ENCODE measurements around the gene HCN1.
"Not testable (repeated sequence)": the region's sequence is repeated elsewhere in the genome, so short reads cannot be mapped to it uniquely, and the experiment has no call there.

HCN1 gene

GRCh38 chr5:45617859-45618416 lies 78.2 kb downstream of the HCN1 start:
- no peak for DNase-seq (ENCODE audit: low read depth in 2 of 2)

DNA sequence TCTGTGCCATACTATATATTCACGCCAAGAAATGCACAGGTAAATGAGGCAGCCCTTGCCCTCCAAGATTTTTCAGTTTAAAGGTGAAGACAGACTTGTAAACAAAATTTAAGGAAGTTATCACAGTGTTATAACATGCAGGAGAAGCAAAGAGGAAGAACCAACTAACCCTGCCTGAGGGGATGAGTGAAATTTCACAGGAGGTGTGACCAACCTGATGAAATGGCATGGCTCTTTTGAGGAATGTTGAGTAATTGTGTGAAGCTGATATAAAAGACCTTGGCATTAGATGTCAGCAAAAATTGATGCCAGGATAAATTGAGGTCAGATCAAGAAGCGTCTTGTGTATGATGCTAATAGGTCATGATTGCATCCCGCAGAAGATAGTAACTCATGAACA lies 86.5 kb downstream of the HCN1 start:
- DNase-seq (ENCODE audit: low read depth in 2 of 2): no peak

GRCh38 chr5:45604092-45604491 lies 92.1 kb downstream of the HCN1 start:
- DNase-seq (ENCODE audit: low read depth in 2 of 2): no peak

DNA sequence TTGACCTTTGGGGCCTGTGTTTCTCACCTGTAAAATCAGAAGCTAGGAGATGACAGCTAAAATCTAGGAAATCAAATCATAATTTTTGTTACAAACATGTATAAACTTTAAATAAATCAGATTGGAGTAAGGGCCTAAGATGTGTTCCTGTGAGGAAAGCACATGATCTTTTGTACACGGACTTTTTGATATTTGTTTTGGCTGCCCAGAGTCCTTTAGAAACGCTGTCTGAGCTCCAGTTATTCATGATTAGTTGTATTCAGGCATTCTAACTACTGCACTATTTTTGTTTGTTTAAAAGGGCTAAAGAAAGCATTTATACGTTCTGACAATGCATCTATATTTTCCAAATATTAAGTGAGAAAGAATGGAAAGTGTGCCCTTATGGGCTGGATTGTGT lies 94.8 kb downstream of the HCN1 start:
- no peak for DNase-seq (ENCODE audit: low read depth in 2 of 2)

- no peak for DNase-seq (ENCODE audit: low read depth in 2 of 2)
These were observed 99.9 kb downstream of the HCN1 start for GRCh38 chr5:45596320-45596719.

GRCh38 chr5:45586001-45586400 lies 110.2 kb downstream of the HCN1 start:
- not testable (repeated sequence) for DNase-seq (ENCODE audit: low read depth in 2 of 2)

DNA sequence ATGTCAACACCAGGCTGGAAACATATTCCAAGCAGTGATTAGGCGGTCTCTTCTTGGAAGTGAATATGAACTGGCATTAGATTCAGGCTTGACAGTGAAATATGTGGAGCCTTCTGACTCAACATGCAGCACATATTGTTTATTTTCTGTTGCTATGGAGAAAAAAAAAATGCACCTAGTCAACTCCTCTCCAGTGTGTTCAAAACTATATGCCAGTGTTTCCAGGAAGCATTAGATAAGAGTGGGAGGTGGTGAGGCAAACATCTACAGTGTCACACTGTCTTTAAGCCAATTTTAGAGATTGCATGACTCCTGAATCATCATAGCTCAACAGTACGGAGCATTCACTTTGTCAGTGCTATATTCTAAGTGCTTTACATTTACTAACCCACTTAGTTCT lies 117.9 kb downstream of the HCN1 start:
- no peak for DNase-seq (ENCODE audit: low read depth in 2 of 2)

- no peak for DNase-seq (ENCODE audit: low read depth in 2 of 2)
These were observed 127.4 kb downstream of the HCN1 start for GRCh38 chr5:45568813-45569212.

DNA sequence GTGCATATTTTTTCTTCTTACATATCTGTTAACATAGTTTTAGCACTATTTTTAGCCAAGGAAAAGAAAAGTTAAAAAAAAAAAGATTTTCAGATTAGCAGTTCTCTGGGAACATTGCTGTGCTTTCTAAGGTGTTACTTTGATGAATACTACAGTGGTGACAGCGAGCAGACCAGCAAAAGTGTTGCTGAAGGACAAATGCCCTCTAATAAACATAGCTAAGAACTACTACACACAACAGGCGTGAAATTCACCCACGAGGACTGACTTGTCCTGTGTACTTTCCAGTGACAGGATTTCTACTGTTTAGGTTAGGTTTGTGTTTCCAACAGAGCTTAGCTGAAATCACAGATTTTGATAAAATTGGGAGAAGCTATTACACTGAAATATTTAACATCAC lies 153.8 kb downstream of the HCN1 start:
- no peak for DNase-seq (ENCODE audit: low read depth in 2 of 2)

DNA sequence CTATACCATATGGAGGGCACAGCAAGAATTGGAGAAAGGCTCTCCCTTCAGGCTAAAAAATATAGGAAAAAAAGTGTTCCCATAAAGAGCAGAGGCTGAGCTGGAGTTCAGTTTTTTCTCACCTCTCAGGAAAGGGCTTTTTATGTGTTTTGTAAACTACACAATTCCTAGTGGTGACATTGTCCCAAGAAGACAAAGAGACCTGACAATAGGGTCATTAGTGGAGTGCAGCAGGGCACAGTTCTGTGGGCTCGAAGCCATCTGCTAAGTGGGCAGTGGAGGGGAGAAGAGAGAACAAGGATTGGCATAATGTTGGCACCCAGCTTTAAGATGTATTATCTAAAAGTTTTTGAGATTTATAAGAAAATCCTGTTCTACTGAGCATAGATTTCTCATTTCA lies 162.5 kb downstream of the HCN1 start:
- no peak for DNase-seq (ENCODE audit: low read depth in 2 of 2)

DNA sequence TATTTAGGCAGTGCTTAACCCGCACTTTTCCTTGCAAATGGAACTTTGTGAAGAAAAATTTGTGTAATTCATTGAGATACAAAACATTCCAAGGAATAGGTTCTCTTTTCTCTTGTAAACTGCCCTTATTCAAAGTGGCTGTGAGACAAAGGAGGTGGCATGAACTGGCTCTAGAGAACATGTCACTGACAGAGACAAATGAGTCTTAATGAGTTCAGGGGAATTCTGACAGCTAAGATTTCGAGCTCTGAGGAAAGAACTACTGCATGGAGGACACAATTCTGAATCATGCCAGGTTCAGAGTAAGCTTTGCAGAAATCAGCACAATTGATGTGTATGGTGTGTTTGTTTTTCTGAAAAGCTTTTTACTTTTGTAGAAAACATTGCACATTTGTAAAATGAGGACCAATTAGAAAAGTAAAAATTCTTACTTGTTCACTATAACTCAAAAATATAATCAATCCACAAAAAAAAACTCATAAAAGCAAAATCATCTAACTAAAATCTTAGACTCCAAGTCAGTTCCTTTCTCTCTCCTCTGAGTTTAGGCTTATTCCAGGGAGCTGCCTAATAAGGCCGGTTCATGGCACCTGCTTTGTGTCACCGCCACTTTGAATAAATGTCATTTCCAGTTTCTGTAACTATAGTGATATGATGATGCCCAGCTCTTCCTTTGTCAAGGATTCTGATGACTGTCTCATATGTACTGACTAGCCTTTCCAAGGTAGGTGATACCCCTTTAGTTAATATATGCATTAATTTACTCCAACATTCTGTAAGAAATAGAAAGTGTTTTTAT lies 163.2 kb downstream of the HCN1 start:
- DNase-seq (ENCODE audit: low read depth in 2 of 2): no peak

DNA sequence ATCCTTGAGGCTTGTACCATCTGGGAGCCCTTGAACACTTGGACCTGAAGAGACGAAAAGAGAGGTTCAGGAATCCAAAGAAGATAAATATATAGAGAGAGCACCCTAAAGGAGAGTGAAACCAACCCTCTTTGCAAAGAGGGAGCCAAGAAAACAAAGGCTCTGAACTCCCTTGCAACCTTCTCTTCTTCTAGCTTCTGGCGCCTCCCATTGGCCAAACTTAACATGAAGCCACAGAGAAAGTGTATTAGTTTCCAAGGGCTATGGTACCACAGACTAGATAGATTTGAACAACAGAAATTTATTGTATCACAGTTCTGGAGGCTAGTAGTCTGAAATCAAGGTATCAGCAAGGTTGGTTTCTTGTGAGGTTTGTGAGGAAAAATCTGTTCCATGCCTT lies 175.1 kb downstream of the HCN1 start:
- no peak for DNase-seq (ENCODE audit: low read depth in 2 of 2)

DNA sequence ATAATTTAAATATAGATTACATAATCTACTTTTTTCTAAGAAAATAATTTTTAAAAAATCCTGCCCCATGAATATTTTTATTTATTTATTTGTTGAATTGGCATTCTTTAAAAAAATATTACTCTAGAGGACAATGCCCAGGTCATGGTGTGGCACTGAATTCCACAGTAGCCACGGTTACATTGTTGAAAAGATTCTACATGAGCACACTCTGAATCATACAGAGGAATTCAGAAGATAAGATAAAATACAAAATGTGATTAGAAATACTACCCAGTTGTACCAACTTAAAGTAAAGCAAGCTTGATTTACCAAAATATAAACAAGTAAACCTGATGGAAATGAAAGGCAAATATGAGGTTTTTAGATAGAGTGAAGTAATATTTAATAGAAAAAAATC lies 183.7 kb downstream of the HCN1 start:
- no peak for DNase-seq (ENCODE audit: low read depth in 2 of 2)

GRCh38 chr5:45509371-45509770 lies 186.8 kb downstream of the HCN1 start:
- DNase-seq (ENCODE audit: low read depth in 2 of 2): no peak

- no peak for DNase-seq (ENCODE audit: low read depth in 2 of 2)
These were observed 188.0 kb downstream of the HCN1 start for GRCh38 chr5:45508135-45508534.

DNA sequence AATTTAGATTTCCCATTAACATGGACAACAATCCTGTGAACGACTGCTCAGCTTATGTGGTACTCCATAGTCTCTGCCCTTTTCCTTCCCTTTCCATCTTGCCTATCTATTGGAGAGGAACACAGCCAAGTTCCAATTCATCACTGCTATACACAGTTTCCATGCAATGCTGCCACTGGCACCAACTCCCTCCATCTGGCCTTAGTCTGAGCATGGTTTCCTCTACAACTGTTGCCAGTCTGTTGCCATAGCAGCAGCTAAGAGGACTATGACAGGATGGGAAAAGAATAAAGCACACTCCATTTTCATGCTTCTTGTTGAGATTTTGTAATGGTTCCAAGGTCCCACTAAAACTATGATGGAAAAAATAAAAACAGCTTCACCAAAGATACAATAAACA lies 189.0 kb downstream of the HCN1 start:
- DNase-seq (ENCODE audit: low read depth in 2 of 2): no peak

DNA sequence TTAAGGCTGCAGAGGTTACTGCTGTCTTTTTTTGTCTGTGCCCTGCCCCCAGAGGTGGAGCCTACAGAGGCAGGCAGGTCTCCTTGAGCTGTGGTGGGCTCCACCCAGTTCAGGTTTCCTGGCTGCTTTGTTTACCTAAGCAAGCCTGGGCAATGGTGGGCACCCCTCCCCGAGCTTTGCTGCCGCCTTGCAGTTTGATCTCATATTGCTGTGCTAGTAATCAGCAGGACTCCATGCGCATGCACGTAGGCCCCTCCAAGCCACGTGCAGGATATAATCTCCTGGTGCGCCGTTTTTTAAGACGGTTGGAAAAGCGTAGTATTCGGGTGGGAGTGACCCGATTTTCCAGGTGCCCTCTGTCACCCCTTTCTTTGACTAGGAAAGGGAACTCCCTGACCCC lies 197.2 kb downstream of the HCN1 start:
- not testable (repeated sequence) for DNase-seq (ENCODE audit: low read depth in 2 of 2)

DNA sequence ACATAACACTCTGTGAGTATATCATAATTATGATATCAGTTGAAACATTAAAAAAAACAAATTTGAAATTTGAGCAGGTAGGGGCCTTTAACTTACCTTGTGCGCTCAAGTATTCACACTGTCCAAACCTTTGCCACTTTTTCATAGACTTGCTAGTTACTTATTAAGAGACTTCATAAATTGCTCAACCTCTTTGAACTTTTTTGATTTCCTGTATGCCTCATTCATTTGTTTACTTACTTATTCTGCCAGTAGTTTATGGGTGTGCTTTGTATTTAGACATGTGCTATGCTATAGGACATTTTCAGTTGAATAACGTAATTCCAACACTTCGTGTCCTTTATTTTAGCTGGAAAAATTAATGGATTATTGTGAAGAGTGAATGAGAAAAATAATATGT lies 204.8 kb downstream of the HCN1 start:
- DNase-seq (ENCODE audit: low read depth in 2 of 2): no peak

DNA sequence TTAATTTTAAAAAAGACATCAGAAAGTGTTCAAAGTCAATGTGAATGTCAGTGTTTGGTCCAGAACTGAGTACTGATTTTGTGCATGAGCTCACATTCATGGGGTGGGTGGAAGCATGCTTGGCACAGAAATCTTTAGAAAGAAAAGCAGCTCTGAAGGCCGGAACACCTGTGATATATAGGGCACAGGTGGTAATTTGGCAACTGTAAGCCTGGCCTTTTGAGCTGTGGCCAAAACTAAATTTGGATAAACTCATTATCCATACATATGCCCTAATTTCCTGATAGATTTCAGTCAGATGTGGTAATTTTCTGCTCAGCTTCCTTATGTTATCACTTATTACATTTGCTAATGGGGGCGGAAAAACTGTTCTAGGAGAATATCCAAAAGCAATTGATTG lies 211.4 kb downstream of the HCN1 start:
- no peak for DNase-seq (ENCODE audit: low read depth in 2 of 2)

DNA sequence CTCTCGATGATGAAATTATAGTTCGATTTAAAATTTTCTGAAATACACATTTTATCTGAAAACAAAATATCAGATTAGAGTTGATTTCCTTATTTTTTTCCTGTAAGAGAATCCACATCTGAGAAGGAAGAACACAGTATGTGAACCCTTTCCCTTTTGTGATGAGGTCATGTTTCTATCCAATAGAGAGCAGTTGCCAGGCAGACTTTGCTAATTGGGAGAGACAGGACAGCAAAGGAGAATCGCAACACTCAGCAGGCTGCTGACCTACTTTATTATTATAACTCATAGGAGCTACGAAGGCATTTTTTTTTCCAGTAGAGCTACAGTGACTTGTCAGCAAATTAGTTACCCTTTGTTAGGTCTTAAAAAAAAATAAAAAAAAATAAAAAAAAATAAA lies 242.1 kb downstream of the HCN1 start:
- no peak for DNase-seq (ENCODE audit: low read depth in 2 of 2)

- not testable (repeated sequence) for DNase-seq (ENCODE audit: low read depth in 2 of 2)
These were observed 251.3 kb downstream of the HCN1 start for GRCh38 chr5:45444856-45445255.

DNA sequence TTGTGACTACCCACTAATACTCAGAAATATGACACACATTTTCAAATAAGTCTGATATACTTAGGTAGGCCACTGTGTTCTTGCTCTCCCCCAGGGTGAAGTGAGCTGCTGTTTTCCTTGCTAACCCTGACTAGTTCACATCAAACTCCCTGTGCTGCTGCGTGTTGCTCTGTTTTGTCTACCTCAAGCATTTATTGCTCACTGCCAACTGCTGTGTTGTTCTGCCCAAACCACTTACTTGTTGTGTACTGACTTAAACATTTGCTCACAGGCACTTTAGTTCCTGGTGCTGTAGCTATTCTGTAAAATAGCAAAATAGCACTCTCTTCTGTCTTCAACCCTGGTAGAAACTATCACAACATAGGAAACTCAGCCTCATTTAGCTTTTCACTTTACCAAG lies 255.7 kb downstream of the HCN1 start:
- DNase-seq (ENCODE audit: low read depth in 2 of 2): no peak

GRCh38 chr5:45437752-45438151 lies 258.4 kb downstream of the HCN1 start:
- DNase-seq (ENCODE audit: low read depth in 2 of 2): no peak
